Raji (cell line): ENCODE results near the gene ATP8A2.

Experiments used
- POLR2A ChIP-seq: IDR thresholded peaks from 2 replicates; pipeline ENCODE4 v1.6.1; 2011; ENCODE audit warnings: low read depth, low read length, control low read depth; ENCODE audit not compliant: insufficient read depth

ATP8A2 gene

DNA sequence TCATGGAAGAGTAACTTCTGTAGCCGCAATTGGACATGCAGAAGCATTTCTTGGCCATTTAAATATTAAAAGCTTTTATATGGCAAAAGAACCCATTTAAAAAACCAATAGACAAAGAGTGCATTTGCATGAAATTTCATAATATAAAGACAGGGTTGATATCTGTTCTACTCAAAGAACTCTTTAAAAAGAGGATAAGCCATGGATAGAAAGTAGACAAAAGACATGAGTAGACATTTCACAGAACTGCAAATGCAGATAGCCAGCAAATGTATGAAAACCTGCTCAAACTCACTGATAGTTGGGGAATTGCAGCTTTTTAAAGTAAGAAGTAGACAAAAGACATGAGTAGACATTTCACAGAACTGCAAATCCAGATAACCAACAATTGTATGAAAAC is 462.0 kb downstream of the ATP8A2 start:
- no peak for TF ChIP-seq POLR2A

DNA sequence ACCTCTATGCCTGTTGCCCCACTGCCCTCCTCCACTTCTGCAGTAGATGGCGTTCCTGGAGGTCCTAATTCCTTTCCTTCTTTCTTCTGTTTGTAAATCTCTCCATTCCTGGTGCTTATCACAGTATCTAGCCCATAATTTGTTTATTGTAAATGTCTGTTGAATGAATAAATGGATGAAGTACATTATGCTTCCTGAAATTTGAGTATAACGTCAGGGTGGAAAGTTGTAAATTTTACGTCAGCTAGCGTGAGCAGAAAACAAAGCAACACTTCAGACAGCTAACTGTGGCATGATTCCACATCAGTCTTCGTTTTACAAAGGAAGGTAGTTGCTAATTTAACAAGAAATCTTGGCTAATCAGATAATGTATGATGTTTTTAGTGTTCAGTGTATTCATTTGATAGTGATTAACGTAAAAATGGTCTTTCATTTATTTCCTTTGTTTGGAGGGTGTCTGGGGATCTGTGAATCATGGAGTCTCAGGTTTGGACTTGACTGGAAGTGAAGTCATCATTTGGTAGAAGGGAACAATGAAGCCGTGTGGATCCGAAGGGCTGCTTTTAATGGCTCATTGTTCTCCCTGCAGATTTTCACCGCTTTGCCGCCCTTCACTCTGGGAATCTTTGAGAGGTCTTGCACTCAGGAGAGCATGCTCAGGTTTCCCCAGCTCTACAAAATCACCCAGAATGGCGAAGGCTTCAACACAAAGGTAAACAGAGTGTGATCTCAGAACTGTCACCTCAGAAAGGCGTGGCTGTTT is 465.0 kb downstream of the ATP8A2 start:
- no peak for TF ChIP-seq POLR2A

DNA sequence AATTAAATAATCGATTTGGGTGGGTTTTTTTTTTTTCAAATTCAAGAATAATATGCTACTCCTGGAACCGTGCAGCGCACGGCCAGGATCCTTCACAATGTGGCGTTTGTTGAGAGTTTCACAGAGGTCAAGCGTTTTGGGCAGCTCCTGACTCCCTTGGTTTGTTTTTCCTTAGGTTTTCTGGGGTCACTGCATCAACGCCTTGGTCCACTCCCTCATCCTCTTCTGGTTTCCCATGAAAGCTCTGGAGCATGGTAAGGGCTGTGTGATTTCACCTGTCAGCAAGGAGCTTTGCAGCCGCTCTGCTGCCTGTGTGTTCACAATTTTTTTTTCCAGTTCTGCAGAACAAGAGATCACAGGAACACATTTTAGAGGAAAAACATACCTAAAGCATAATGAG is 467.6 kb downstream of the ATP8A2 start:
- no peak for TF ChIP-seq POLR2A

DNA sequence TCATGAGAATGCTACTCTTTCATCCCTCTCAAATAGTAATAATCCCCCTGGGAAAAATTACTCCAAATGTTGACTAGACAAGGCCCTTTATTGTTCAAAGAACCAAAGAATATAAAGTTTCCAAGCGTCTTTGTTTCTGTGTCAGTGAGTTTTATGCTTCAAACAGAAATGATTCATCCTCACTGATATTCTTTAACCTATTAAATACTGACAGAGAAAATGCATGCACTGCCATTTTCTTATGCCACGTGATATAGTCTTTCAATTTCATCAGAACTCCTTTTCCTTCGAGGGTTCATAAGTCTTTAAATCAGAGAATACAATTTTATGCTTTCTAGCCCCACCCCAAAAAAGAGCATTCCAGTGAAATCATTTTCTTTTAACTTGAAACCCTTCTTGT is 468.5 kb downstream of the ATP8A2 start:
- no peak for TF ChIP-seq POLR2A

DNA sequence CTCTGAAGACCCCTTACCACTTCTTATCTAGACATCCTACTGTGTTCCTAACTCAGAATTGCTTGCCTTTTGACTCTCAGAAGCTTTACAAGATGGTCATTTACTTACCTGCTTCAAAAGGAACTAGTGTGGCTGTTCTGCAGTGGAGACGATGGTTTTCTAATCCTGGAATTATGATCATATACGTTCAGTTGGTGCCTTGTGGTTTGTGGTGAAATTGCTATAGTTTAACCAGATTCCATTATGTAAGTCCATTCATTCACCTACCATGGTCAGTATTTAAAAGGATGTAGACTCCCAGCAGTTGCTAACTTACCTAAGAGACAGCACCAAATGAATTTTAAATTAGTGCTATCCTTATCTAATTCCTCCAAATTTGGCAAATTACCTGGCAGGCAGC is 469.2 kb downstream of the ATP8A2 start:
- no peak for TF ChIP-seq POLR2A

DNA sequence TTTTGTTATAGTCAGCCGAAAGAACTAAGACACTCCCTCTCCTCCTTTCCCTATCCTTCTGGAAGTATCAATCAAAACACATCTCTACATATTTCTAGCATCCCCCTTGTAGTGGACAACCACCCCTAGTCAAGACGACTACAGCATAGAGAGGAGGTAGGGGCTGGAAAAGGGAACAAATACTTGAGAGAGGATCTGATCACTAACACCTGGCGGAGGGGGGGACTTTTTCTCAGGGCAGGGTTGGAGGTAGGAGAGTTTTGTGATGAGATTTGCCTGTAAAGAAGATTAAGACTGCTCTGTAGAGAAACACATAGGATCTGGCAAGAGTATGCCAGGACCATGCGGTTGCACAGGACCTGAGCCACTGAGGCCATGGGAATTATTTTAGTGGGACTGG is 471.9 kb downstream of the ATP8A2 start:
- no peak for TF ChIP-seq POLR2A

DNA sequence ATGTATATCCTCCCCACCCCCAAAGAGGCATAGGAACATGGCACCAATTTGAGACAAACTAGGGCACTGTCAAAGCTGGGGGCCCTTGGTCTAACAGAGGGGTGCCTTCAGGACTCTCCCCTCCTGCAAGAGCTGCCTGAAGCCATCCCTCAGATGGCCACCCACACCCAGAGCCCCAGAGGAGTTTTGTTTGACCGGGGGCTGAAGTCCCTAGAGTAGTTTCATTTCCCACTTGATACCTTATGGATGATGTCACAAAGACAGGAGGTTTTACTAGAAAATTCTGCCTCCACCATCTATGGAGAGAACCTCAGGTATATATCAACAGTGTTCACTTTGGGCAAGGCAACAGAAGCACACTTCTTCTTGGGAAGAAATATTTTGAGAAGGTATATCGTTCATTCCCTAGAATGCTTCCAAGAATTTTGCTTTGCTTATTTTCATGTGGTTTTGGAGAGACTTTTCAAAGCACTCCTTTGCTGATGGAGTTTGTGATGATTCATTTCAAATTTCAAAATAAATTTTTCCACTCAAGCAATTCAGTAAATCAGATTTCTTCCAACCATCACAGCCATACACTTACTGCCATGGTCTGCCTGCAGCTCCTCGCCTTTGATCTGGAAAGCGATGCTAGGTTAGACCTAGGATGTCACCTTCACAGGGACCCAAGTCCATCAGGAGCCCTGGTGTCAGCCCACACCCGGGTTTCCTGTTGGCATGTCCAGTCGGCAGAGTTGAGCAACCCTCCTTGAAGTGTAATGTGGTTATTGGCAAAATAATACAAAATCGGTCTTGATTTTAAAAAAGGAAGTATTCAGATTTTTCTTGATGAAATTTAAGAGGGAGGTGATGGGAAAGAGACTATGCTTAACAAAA is 473.0 kb downstream of the ATP8A2 start:
- no peak for TF ChIP-seq POLR2A

DNA sequence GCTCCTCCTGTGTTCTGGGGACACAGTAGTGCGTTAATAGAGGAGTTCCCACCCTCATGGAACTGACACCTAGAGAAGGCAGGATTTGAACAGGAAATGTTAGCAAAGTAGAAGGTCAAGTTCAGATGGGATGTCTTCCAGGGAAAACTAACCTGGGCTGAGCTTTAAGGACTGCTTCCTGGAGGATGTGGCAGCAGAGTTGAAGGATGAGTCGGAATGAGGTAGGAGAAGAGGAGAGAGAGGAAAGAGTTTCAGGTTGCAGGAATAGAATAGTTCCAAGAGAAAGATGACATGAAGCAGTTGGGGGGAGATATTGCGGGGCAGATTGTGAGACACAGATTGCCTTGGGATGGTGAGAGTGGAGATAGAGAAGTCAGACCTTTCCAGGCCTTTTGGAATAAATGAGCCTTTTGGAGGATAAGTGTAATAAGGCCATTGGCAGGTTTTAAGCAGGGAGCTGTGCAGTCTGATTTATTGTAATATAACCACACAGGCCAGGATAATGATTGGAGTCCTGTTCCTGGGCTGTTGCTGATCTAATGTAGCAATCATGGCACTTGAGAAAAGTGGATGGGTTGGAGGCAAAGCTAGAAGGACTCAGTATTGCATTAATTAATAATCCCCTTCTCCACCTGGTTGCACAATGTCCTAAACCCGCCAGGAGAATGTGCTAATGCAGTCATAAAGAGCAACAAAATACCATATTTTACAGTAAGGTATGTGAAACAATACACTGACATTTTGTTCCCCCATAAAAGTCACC is 474.6 kb downstream of the ATP8A2 start:
- no peak for TF ChIP-seq POLR2A

DNA sequence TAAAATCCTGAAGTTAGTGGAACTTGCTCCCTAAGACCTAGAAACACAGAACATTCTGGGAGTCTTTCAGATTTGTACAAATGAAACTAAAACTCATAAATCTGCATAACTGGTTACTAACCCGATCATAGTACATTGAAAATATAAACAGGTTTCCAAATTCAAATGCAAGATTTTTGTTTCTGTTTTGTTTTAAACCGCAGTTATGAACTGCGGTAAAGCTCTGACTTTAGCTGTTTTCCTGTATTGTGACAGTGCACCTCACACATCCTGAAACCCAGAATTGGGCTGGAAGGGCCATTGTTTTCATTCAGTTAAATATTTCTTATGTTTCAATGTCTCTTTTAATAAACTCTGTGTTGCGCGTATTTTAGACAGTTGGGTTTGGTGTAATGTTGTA is 475.4 kb downstream of the ATP8A2 start:
- TF ChIP-seq POLR2A = no peak

DNA sequence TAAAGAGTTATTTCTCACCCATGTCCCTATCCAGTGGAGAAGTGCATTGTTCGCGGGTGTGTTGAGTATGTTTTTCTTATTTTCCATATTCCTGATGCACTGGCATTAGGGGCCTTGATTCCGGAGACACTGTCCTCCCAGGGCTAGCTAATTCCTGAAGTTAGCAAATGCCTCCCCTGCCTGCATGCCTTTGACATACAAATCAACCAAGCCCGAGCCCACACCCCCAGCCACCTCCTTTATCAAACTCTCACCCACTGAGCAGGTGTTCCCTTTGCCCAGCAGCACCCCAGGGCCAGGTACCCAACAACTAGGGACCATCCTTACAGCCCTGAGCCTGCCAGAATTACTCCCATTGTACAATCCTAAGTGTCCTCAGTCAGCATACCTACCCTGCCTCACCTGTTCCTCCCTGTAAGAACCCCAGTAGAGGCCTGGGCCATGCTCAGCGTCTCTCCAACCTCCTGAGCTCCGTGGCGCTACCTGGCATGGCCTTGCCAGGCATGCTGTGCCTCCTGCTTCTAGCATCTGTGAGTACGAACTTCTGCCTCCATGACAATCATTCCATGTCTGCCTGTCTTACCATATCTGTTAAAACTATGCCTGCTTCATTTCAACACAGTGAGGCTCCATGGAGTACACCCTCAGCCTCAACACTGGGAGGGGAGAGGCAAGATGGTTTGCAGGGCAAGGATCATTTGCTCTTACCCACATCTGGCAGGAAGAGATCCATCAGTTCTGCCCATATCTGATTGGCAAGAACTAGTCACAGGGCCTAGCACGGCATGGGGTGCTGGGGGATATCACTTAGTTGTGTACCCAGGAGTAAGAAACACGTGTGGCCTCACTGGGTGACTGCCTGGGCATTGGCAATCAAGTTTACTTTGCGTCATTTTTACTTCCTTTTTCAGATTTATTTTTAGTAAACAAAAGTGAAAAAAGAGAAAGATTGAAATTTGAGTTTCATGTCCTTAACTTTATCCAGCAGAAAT is 476.2 kb downstream of the ATP8A2 start:
- TF ChIP-seq POLR2A = no peak

DNA sequence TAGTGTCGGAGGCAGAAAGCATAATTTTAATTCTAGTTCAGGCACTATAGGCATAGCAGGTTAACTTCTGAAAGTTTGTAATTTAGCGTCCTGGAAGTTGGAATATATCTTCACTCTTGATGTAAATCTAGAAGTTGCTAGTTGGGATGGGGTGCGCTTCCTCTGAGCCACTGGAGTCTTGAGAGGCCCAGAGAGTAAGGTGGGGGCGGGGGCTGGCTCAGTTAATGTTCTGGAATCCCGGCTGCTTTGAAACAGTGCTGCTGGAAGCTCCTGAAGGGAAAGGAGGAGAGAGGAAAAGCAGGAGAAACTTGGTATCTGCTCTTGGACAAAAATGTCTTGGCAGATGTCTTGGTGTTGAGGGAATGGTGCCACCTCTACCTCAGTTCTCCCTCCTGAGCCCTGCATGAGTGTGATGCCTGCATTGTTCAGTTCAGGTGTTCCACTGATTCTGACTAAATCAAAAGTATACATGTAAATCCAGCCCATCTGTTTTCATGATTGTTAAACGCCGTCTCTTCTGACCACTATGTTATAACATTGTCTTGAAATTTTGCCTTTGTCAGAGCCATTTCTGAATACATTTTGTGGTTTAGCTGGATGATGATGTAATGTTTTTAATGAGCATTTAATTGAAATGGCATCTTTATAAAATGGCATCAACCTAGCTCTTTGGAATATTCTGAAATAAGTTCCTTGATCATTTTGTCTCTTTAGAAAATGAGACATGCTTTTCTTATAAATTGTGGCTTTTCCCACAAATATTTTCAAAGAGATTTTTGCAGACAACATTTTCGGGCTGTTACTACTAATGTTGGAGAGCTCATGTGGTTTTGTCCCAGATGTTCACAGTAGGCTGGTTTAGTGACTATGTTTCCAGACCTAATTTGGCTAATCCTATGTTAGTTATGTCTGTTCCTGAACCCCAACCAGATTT is 477.3 kb downstream of the ATP8A2 start:
- TF ChIP-seq POLR2A = no peak

DNA sequence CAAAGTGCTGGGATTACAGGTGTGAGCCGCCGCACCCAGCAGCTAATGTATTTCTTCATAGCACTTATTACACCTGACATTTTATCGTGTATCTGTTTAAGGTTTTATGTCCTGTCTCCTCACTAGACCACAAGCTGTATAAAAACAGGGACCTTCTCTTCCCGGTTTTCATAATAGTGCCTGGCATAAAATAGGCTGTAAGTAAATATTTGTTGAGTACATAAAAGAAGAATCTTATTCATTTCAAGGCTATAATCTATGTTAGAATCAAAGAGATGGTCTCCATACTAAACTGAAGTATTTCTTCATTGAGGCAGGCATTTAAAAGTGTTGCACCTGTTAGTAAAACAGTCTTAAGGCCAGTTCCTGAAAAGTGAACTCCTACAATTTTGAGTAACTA is 486.1 kb downstream of the ATP8A2 start:
- no peak for TF ChIP-seq POLR2A

DNA sequence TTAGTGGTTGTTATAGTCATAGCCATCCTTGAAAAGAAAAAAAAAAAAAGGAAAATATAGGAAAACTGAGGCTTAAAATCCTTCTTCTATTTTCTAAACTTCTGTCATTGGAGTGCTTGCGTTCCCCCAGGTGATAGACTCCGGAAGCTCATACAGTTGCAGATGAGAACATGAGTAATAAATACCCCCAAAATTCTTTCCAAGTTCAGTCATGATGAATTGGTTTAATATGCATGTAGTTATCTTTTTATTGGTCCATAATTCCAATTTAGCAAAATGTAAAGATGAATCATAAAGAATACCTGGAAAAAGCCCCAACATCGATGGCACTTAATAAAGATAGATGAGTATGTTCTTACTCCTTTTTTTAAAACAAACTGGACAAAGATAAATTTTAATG is 487.8 kb downstream of the ATP8A2 start:
- no peak for TF ChIP-seq POLR2A

DNA sequence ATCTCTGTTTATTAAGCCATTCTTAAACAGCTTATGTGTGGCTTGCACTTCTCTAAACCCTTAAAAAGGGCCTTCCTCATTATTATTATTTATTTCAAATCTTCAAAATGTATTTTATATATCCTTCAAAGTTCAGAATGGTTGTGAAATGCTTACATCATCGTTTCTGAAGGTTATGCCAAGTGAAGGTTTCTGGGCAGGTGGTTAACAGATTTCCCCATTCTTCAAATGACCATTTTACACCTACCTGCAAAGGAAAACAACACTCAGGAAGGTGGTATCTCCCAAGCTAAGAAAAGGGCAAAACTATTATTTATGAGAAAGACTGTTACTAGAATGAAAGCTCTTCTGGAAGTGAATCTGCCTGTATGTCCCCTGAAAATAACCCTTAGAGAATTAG is 488.5 kb downstream of the ATP8A2 start:
- no peak for TF ChIP-seq POLR2A

DNA sequence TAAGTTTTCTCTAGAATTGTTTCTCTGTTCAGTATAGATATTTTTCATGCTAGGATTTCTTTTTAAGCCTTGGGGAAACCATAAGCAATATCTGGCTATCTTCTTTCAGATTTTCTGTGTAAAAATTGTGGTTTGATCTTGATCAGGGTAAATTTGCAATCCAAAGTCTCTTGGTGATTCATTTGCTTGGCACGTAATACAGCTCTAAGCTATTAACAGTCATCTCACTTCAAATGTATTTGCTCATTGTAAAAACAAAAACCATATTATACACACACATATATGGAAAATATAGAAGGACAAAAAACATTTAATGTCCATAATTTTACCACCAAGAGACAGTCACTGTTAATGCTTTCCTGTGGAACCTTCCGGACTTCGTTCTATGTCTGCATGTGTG is 489.1 kb downstream of the ATP8A2 start:
- TF ChIP-seq POLR2A = no peak
